GM19099 (cell line): ENCODE results near the gene GSC2.

ENCODE experiments used
- POLR2A ChIP-seq: IDR thresholded peaks from 3 replicates; pipeline ENCODE4 v1.6.1; 2011; ENCODE audit warnings: low read depth; ENCODE audit not compliant: insufficient read length; ENCODE audit errors: extremely low read depth

GSC2 gene

DNA sequence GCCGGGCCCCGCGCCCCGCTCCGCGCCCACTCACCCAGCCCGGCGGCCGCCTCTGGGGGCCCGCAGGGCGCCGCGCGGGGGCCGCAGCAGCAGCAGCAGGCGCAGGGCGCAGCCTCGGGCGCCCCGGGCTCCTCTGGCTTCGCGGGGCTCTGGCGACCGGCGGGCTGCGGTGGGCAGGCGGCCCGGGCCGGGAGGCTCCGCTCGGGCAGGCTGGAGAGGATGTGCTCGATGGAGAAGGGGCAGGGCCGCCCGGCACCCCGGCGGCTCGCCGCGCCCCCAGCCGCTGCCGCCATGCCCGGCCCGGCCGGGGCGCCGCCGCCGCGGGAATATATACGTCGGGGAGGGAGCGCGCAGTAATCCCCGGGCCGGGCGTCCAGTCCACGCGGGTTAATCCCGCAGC lies at the start of gene GSC2:
TSS of gene GSC2 (minus strand) at position 302 of the 400 bp plus-strand sequence. CDS start at position 293, 9 bp downstream.
- no peak for TF ChIP-seq POLR2A

GRCh38 chr22:19199479-19199878 lies 49.4 kb upstream of the GSC2 start:
- TF ChIP-seq POLR2A, result no peak

GRCh38 chr22:19197997-19198865 lies 48.1 kb upstream of the GSC2 start:
- TF ChIP-seq POLR2A, result no peak

GRCh38 chr22:19196841-19197612 lies 46.9 kb upstream of the GSC2 start:
- no peak for TF ChIP-seq POLR2A

DNA sequence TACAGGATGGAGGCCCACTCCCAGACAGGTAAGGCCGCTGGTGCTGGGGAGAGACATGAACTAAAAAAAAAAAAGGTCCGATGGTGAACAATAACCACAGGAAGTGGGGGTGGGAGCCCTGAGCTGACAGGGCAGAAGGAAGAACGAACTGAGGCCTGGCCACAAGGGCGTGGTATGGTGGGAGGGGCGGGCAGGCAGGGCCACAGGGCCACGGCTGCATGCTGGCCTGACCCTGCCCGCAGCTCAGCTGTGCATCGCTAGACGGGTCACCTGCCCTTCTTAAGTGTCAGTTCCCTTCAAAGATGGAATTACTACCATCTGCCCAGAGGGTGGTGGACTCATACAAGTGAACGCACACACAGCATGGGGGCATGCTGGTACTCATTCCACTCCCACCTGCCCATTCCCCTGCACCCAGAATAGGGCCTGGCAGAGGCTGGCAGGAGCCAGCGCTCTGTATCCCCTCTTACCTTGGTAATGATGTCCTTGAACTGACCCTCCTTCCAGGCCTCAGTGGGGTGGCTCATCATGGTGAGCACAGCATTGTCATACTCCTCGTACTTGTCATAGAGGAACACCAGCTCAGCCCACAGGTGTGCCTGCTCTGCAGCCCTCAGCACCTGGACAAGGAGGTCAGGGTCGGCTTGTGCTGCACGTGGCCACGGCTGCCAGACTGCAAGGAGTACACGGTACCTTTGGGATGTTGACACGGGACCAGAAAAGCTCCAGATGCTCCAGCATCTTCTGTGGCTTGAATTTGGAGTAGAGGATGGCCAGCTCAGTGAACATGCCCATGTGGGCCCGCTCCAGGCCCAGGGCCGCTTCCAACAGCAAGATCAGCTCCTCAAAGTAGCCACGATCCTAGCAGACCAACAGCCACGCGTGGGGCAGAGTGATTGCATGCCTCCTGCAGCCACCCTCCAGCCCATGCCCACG lies 46.0 kb upstream of the GSC2 start:
- no peak for TF ChIP-seq POLR2A

- no peak for TF ChIP-seq POLR2A
Measured at GRCh38 chr22:19194766-19195536, 44.9 kb upstream of the GSC2 start.

- no peak for TF ChIP-seq POLR2A
Measured at GRCh38 chr22:19193879-19194278, 43.8 kb upstream of the GSC2 start.

GRCh38 chr22:19187716-19188563 lies 37.8 kb upstream of the GSC2 start:
- TF ChIP-seq POLR2A, result no peak

DNA sequence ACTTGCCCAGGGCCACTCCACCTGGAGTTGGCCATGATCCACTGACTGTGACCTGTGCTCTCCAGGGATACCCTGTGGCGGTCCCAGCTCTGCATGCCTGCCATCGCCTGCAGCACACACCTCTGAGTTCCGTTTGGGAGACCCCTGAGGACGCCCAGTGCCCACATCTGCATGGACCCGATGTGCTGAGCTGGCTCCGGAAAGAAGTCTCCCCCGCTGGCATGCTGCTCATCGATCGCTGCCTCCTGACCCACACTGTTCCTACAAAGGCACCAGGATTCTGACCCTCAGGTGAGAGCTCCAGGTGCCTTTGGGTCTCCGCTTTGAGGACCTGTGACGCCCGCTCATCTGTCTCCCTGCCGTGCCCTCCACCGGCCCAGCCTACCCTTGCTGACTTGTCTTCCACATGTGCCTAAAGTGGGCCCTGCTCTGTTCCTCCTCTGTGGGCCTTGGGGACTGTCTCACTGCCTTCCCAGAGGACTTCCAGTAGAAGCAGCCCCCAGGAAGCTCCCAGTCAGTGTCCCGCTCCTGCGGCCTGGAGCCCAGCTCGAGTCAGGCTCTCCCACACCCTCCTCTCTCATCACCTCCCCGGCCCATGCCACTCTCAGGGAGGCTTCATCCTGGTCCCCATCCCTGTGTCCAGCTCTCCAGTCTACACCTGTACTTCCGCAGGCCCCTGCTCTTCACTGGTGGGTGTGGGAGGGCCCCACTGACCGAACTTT lies 34.3 kb upstream of the GSC2 start:
- no peak for TF ChIP-seq POLR2A

GRCh38 chr22:19183216-19183615 lies 33.1 kb upstream of the GSC2 start:
- no peak for TF ChIP-seq POLR2A

- no peak for TF ChIP-seq POLR2A
Measured at GRCh38 chr22:19182472-19183157, 32.5 kb upstream of the GSC2 start.
